22Rv1 (cell line): ENCODE data around the gene TMPRSS6.

ENCODE experiments used
- H3K27ac ChIP-seq: fragments of 450-650 bp; 2 replicates; pipeline ENCODE4 v1.5.1; 2017
- CTCF ChIP-seq: fragments of 450-650 bp; IDR thresholded peaks from 2 replicates; pipeline ENCODE4 v1.5.1; 2017; ENCODE audit warnings: mild to moderate bottlenecking
- ZFX ChIP-seq: fragments of 450-650 bp; IDR thresholded peaks from 2 replicates; pipeline ENCODE4 v1.6.1; 2017; ENCODE audit warnings: antibody characterized with exemption, borderline replicate concordance

Gene TMPRSS6

GRCh38 chr22:37139762-37140161 is 30.2 kb upstream of the TMPRSS6 start:
- no peak overlapping the region for H3K27ac ChIP-seq
- TF ChIP-seq ZFX (no peak), CTCF (no peak)

GRCh38 chr22:37138849-37139561 is 29.5 kb upstream of the TMPRSS6 start:
- TF ChIP-seq ZFX (no peak), CTCF (no peak)
- H3K27ac ChIP-seq, result no peak overlapping the region

- TF ChIP-seq CTCF (no peak), ZFX (no peak)
- no peak overlapping the region for H3K27ac ChIP-seq
These were observed 28.6 kb upstream of the TMPRSS6 start for GRCh38 chr22:37137903-37138665.

- no peak overlapping the region for H3K27ac ChIP-seq
- no peak for TF ChIP-seq CTCF
- TF ChIP-seq ZFX, result no peak
These were observed 27.6 kb upstream of the TMPRSS6 start for GRCh38 chr22:37137131-37137530.

GRCh38 chr22:37135023-37135422 is 25.5 kb upstream of the TMPRSS6 start:
- H3K27ac ChIP-seq, result no peak overlapping the region
- TF ChIP-seq ZFX (no peak), CTCF (no peak)

- TF ChIP-seq CTCF (no peak), ZFX (no peak)
- no peak overlapping the region for H3K27ac ChIP-seq
These were observed 23.9 kb upstream of the TMPRSS6 start for GRCh38 chr22:37133304-37134018.

- H3K27ac ChIP-seq, result no peak overlapping the region
- TF ChIP-seq CTCF, result no peak
These were observed 23.3 kb upstream of the TMPRSS6 start for GRCh38 chr22:37132773-37133172.
